Transverse colon (tissue), 4 donors: ENCODE results near the gene GABRR3.

ENCODE experiments used
- EP300 ChIP-seq: sonication (generic); formaldehyde crosslinking; IDR thresholded peaks from one replicate; pipeline ENCODE4 v1.6.1; 2017; ENCODE audit warnings: antibody characterized with exemption, low read depth
- POLR2AphosphoS5 ChIP-seq, 3 donors: sonication (generic); formaldehyde crosslinking; IDR thresholded peaks; one replicate each; pipeline ENCODE4 v1.6.1; 2016; ENCODE audit warnings: antibody characterized with exemption in 3 of 3
- TF ChIP-seq, protein P1 (sequence below), 5 experiments: fragments of 200-600 bp in 3 of 5; fragments of 450-650 bp in 2 of 5; sonication (generic) in 3 of 5; IDR thresholded peaks; 1 replicate in 2 of 5; 2 replicates in 3 of 5; pipeline ENCODE4 v1.5.1; 2016 to 2017; ENCODE audit warnings: antibody characterized with exemption in 5 of 5, inconsistent platforms in 3 of 5, mild to moderate bottlenecking in 2 of 5, moderate library complexity in 1 of 5

- no peak for TF ChIP-seq EP300
- TF ChIP-seq, protein P1, sequence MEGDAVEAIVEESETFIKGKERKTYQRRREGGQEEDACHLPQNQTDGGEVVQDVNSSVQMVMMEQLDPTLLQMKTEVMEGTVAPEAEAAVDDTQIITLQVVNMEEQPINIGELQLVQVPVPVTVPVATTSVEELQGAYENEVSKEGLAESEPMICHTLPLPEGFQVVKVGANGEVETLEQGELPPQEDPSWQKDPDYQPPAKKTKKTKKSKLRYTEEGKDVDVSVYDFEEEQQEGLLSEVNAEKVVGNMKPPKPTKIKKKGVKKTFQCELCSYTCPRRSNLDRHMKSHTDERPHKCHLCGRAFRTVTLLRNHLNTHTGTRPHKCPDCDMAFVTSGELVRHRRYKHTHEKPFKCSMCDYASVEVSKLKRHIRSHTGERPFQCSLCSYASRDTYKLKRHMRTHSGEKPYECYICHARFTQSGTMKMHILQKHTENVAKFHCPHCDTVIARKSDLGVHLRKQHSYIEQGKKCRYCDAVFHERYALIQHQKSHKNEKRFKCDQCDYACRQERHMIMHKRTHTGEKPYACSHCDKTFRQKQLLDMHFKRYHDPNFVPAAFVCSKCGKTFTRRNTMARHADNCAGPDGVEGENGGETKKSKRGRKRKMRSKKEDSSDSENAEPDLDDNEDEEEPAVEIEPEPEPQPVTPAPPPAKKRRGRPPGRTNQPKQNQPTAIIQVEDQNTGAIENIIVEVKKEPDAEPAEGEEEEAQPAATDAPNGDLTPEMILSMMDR (IDR thresholded peaks at IDR 0.05): peak; percentile 78 to 91 (median 89)
- no peak for TF ChIP-seq POLR2AphosphoS5 (IDR thresholded peaks at IDR 0.05)
These were observed 4.4 kb upstream of the GABRR3 start for GRCh38 chr3:98039322-98040024.
